ENCODE data around the gene SDHC.

The SDHC gene

GRCh38 chr1:161314201-161314981, at the start of gene SDHC:
Gene SDHC, plus strand, starts transcription at chr1:161314381. Its CDS starts 25 bp downstream, at chr1:161314406.
- in situ Hi-C loops (cut with MboI; ENCODE audit: low sequenced_read_pairs), result no loop called here

GRCh38 chr1:161265305-161265704, 48.9 kb upstream of the SDHC start:
- in situ Hi-C loops (cut with MboI; ENCODE audit: low sequenced_read_pairs), result no loop called here

GRCh38 chr1:161266202-161266601, 48.0 kb upstream of the SDHC start:
- in situ Hi-C loops (cut with MboI; ENCODE audit: low sequenced_read_pairs), result no loop called here

GRCh38 chr1:161266836-161267235, 47.3 kb upstream of the SDHC start:
- in situ Hi-C loops (cut with MboI; ENCODE audit: low sequenced_read_pairs), result no loop called here

- in situ Hi-C loops (cut with MboI; ENCODE audit: low sequenced_read_pairs), result no loop called here
Observed at GRCh38 chr1:161267321-161267720, 46.9 kb upstream of the SDHC start.

- in situ Hi-C loops (cut with MboI; ENCODE audit: low sequenced_read_pairs), result no loop called here
Observed at GRCh38 chr1:161273402-161273801, 40.8 kb upstream of the SDHC start.

GRCh38 chr1:161274874-161275273, 39.3 kb upstream of the SDHC start:
- in situ Hi-C loops (cut with MboI; ENCODE audit: low sequenced_read_pairs), result no loop called here

GRCh38 chr1:161282991-161283390, 31.2 kb upstream of the SDHC start:
- in situ Hi-C loops (cut with MboI; ENCODE audit: low sequenced_read_pairs), result no loop called here

- in situ Hi-C loops (cut with MboI; ENCODE audit: low sequenced_read_pairs), result no loop called here
Observed at GRCh38 chr1:161285113-161285512, 29.1 kb upstream of the SDHC start.

GRCh38 chr1:161285521-161285920, 28.7 kb upstream of the SDHC start:
- in situ Hi-C loops (cut with MboI; ENCODE audit: low sequenced_read_pairs), result no loop called here

GRCh38 chr1:161287482-161288054, 26.6 kb upstream of the SDHC start:
- in situ Hi-C loops (cut with MboI; ENCODE audit: low sequenced_read_pairs), result no loop called here

GRCh38 chr1:161290779-161291178, 23.4 kb upstream of the SDHC start:
- in situ Hi-C loops (cut with MboI; ENCODE audit: low sequenced_read_pairs), result no loop called here

GRCh38 chr1:161297415-161297814, 16.8 kb upstream of the SDHC start:
- in situ Hi-C loops (cut with MboI; ENCODE audit: low sequenced_read_pairs), result no loop called here

GRCh38 chr1:161298116-161298515, 16.1 kb upstream of the SDHC start:
- in situ Hi-C loops (cut with MboI; ENCODE audit: low sequenced_read_pairs), result no loop called here

GRCh38 chr1:161299347-161299746, 14.8 kb upstream of the SDHC start:
- in situ Hi-C loops (cut with MboI; ENCODE audit: low sequenced_read_pairs), result no loop called here

- in situ Hi-C loops (cut with MboI; ENCODE audit: low sequenced_read_pairs), result no loop called here
Observed at GRCh38 chr1:161300478-161300877, 13.7 kb upstream of the SDHC start.

GRCh38 chr1:161304927-161305866, 9.0 kb upstream of the SDHC start:
- in situ Hi-C loops (cut with MboI; ENCODE audit: low sequenced_read_pairs), result no loop called here

GRCh38 chr1:161305867-161306519, 8.2 kb upstream of the SDHC start:
- in situ Hi-C loops (cut with MboI; ENCODE audit: low sequenced_read_pairs), result no loop called here

- in situ Hi-C loops (cut with MboI; ENCODE audit: low sequenced_read_pairs), result no loop called here
Observed at GRCh38 chr1:161307230-161307768, 6.9 kb upstream of the SDHC start.

GRCh38 chr1:161307892-161308638, 6.1 kb upstream of the SDHC start:
- in situ Hi-C loops (cut with MboI; ENCODE audit: low sequenced_read_pairs), result no loop called here

All from HL-60/S4 treated with retinoic acid at 250 ng/mL for 4 days and 3 days (cell line).